K562 (cell line): Measurements from ENCODE around the gene BPTF. TPM values are rescaled to one million over a fixed set of nuclear protein-coding genes. Genes with fewer than 3 reads are reported as not detected.
A peak's percentile ranks its signal among the peaks of the same experiment; 100 is the strongest.

Source experiments
- ARID3B ChIP-seq: fragments of 250-450 bp; sonication (Bioruptor Pico); IDR thresholded peaks from 2 replicates; pipeline ENCODE4 v1.4.0; 2020; ENCODE audit warnings: borderline replicate concordance
- CBFA2T3 ChIP-seq: fragments of 450-650 bp; IDR thresholded peaks from 2 replicates; pipeline ENCODE4 v1.6.1; 2017
- CEBPG ChIP-seq, 3 experiments: fragments of 200-800 bp in 1 of 3; sonication (Bioruptor generic) in 1 of 3; sonication (generic) in 1 of 3; formaldehyde crosslinking in 1 of 3; IDR thresholded peaks in 2 of 3; conservative IDR thresholded peaks in 1 of 3; 2 replicates each; pipeline versions ENCODE4 v1.6.1 to v1.8.0; 2016 to 2022; ENCODE audit warnings: missing compliant biosample characterization in 2 of 3, missing genetic modification characterization in 2 of 3, mild to moderate bottlenecking in 1 of 3, missing genetic modification reagents in 1 of 3
- CHD4 ChIP-seq: fragments of 200-600 bp; sonication (generic); IDR thresholded peaks from 3 replicates; pipeline ENCODE4 v1.6.1; 2012; ENCODE audit warnings: low read depth, mild to moderate bottlenecking, mixed read lengths, low read length, inconsistent platforms; ENCODE audit not compliant: insufficient read depth, insufficient replicate concordance, poor library complexity, severe bottlenecking
- GABPB2 ChIP-seq: fragments of 250-450 bp; sonication (Bioruptor Pico); conservative IDR thresholded peaks from 2 replicates; pipeline ENCODE4 v1.5.1; 2021; ENCODE audit warnings: mild to moderate bottlenecking
- GTF2A2 ChIP-seq: IDR thresholded peaks from 2 replicates; pipeline ENCODE4 v1.6.1; 2016; ENCODE audit warnings: mild to moderate bottlenecking, missing genetic modification characterization, missing compliant biosample characterization
- NFXL1 ChIP-seq: fragments of 450-650 bp; formaldehyde crosslinking; IDR thresholded peaks from 2 replicates; pipeline ENCODE4 v1.4.0; 2021; ENCODE audit warnings: mild to moderate bottlenecking
- NR1H2 ChIP-seq: sonication (generic); formaldehyde crosslinking; IDR thresholded peaks from 2 replicates; pipeline ENCODE4 v1.4.0; 2020; ENCODE audit warnings: mild to moderate bottlenecking, missing genetic modification reagents
- OTX1 ChIP-seq: fragments of 450-650 bp; formaldehyde crosslinking; IDR thresholded peaks from 2 replicates; pipeline ENCODE4 v1.4.0; 2022; ENCODE audit warnings: mild to moderate bottlenecking
- PCBP1 ChIP-seq: fragments of 200-400 bp; formaldehyde crosslinking; IDR thresholded peaks from 2 replicates; pipeline ENCODE4 v1.6.1; 2018; ENCODE audit warnings: mild to moderate bottlenecking, low read depth, low read length; ENCODE audit not compliant: poor library complexity, severe bottlenecking
- PML ChIP-seq: IDR thresholded peaks from 2 replicates; pipeline ENCODE4 v1.6.1; 2012; ENCODE audit warnings: low read length, inconsistent platforms
- PRDM10 ChIP-seq: fragments of 450-650 bp; IDR thresholded peaks from 2 replicates; pipeline ENCODE4 v1.6.1; 2018; ENCODE audit not compliant: partially characterized antibody
- SIX5 ChIP-seq, 2 experiments: IDR thresholded peaks; 2 replicates each; pipeline ENCODE4 v1.6.1; 2011; ENCODE audit warnings: low read length in 2 of 2, borderline replicate concordance in 1 of 2, low read depth in 1 of 2, mild to moderate bottlenecking in 1 of 2, moderate library complexity in 1 of 2; ENCODE audit not compliant: insufficient read depth in 1 of 2
- SMC3 ChIP-seq: conservative IDR thresholded peaks from 2 replicates; pipeline ENCODE4 v1.6.1; 2011; ENCODE audit warnings: low read depth, low read length, improper control_type of control experiment; ENCODE audit not compliant: insufficient read depth
- TFAM ChIP-seq: fragments of 250-450 bp; sonication (Bioruptor Pico); conservative IDR thresholded peaks from 2 replicates; pipeline ENCODE4 v1.5.0; 2021; ENCODE audit warnings: mild to moderate bottlenecking, moderate library complexity
- TSHZ1 ChIP-seq: fragments of 250-450 bp; sonication (Bioruptor Pico); IDR thresholded peaks from 2 replicates; pipeline ENCODE4 v1.4.0; 2020; ENCODE audit warnings: mild to moderate bottlenecking, moderate library complexity
- ZBTB7A ChIP-seq: IDR thresholded peaks from 2 replicates; pipeline ENCODE4 v1.6.1; 2011; ENCODE audit warnings: low read depth, mild to moderate bottlenecking, low read length, moderate library complexity, borderline replicate concordance; ENCODE audit not compliant: control insufficient read depth
- ZC3H4 ChIP-seq: sonication (generic); formaldehyde crosslinking; IDR thresholded peaks from 2 replicates; pipeline ENCODE4 v1.9.0; 2021; ENCODE audit warnings: missing genetic modification reagents, borderline replicate concordance
- ZFP30 ChIP-seq: fragments of 250-450 bp; sonication (Bioruptor Pico); IDR thresholded peaks from 2 replicates; pipeline ENCODE4 v1.8.0; 2022; ENCODE audit warnings: moderate library complexity, mild to moderate bottlenecking, inconsistent platforms, borderline replicate concordance
- ZNF133 ChIP-seq: fragments of 250-450 bp; sonication (Bioruptor Pico); IDR thresholded peaks from 2 replicates; pipeline ENCODE4 v1.4.0; 2020; ENCODE audit warnings: mild to moderate bottlenecking
- polyA plus RNA-seq, 8 experiments: library from polyadenylated mRNA; depleted of rRNA in 4 of 8; stranded (reverse) in 5 of 8; unstranded in 3 of 8; fragments of >200 nt; fragmentation: Nextera tagmentation in 2 of 8; fragmentation: Illumina TruSeq in 1 of 8; extraction: Ambion mirVana in 2 of 8; extraction: Trizol in 1 of 8; gene quantifications; 2 replicates each; pipeline versions ENCODE4 v1.2.1 to v1.2.3, GENCODE V29; 2011 to 2014; ENCODE audit warnings: inconsistent platforms in 1 of 8, missing spikeins in 1 of 8
- total RNA-seq, 7 experiments: library from RNA; depleted of rRNA in 6 of 7; stranded (reverse); fragments of >200 nt in 6 of 7; fragmentation: Illumina TruSeq in 2 of 7; extraction: Trizol in 2 of 7; gene quantifications; 2 replicates each; pipeline versions ENCODE4 v1.2.1 to v1.2.3, GENCODE V29; 2011 to 2021; ENCODE audit warnings: low replicate concordance in 1 of 7

Gene BPTF
- total and polyA plus RNA-seq, 9 of the 15 experiments (the other 6 are each of a cell fraction or from before 2014, with no cell fraction given) = 12.5 to 52.1 (median 26.9) TPM

GRCh38 chr17:67993998-67994361 lies 168.7 kb downstream of the BPTF start (continued):
- no peak for TF ChIP-seq CBFA2T3
- no peak for TF ChIP-seq ARID3B
- no peak for TF ChIP-seq SMC3
- no peak for TF ChIP-seq CEBPG (CRISPR knock-in tag; IDR thresholded peaks at IDR 0.05)
- TF ChIP-seq CEBPG (tag; conservative IDR thresholded peaks at IDR 0.05 in 1 of 2, IDR thresholded peaks at IDR 0.05 in 1 of 2) = no peak
- TF ChIP-seq GABPB2 (CRISPR knock-in tag) = 0 out of 2 replicates have a peak, but pooled peaks have one; percentile 38
- no peak for TF ChIP-seq ZC3H4 (CRISPR knock-in tag)
- TF ChIP-seq TFAM = no peak
- no peak for TF ChIP-seq ZFP30
- no peak for TF ChIP-seq NFXL1 (CRISPR knock-in tag)
- TF ChIP-seq PCBP1 = no peak
- no peak for TF ChIP-seq PML
- no peak for TF ChIP-seq NR1H2 (CRISPR knock-in tag)
- TF ChIP-seq ZNF133 = no peak
- TF ChIP-seq CHD4 = no peak
- peak; percentile 54 for TF ChIP-seq PRDM10
- TF ChIP-seq GTF2A2 (tag) = no peak
- TF ChIP-seq SIX5 (IDR thresholded peaks at IDR 0.05; ENCODE audit: borderline replicate concordance in 1 of 2, insufficient read depth in 1 of 2, low read depth in 1 of 2, low read length in 2 of 2) = no peak
- 0 out of 2 replicates have a peak, but pooled peaks have one; percentile 8 for TF ChIP-seq ZBTB7A
- TF ChIP-seq TSHZ1 = no peak
- peak; percentile 97 for TF ChIP-seq OTX1 (CRISPR knock-in tag)
